ENCODE measurements around the gene NCR2. TPM values are rescaled to one million over a fixed set of nuclear protein-coding genes. Genes with fewer than 3 reads are reported as not detected.

NCR2 gene
- total and polyA plus RNA-seq, 2 of the 13 experiments (the other 11 are each of a cell fraction or from before 2014, with no cell fraction given): not detected

GRCh38 chr6:41370488-41371111, 35.2 kb downstream of the NCR2 start (continued):
- no peak for TF ChIP-seq ZNF256 (CRISPR knock-in tag; conservative IDR thresholded peaks at IDR 0.05)
- no peak for TF ChIP-seq RFX1 (IDR thresholded peaks at IDR 0.05)
- no peak for TF ChIP-seq MAFG (CRISPR knock-in tag; IDR thresholded peaks at IDR 0.05)

GRCh38 chr6:41371461-41371991, 36.1 kb downstream of the NCR2 start:
- no TSS peak for BruUV-seq (replicated peaks)
- H3K27me3 ChIP-seq (ENCODE audit: control insufficient read depth in 1 of 2, insufficient read depth in 2 of 2, low read length in 2 of 2): peaks cover 1 to 47% of the 10 kb centered on the region in 2 experiments; a peak in 4 of 5 replicates
- H3K4me2 ChIP-seq (ENCODE audit: low read depth, low read length): no peak overlapping the region
- CTCF ChIA-PET (ENCODE audit: low intra/inter-chr PET ratio, low total read pairs): interaction anchor here (1.0 kb wide), 1 partner anchor 311 kb away, joined by 3 read pairs; no protein-coding TSS in a partner anchor
- H3K9me3 ChIP-seq (ENCODE audit: low read length): no peaks in the 10 kb centered on the region
- H3K4me3 ChIP-seq (replicated peaks in 1 of 3; ENCODE audit: insufficient read depth in 1 of 3, low read depth in 2 of 3, low read length in 3 of 3): no peak overlapping the region
- intact Hi-C loops (cut with micrococcal nuclease; ENCODE audit: unreplicated experiment): no loop called here
- in situ Hi-C loops (cut with HindIII; ENCODE audit: extremely low pct_ligation_motif_present, low pct_unique_long_range_greater_than_20kb): loop anchor here (5.0 to 25.0 kb wide), 5 partner anchors 81 to 666 kb away; partner anchors contain the start of gene TOMM6
- H3K27ac ChIP-seq (ENCODE audit: extremely low read length, insufficient read depth, low read length): no peak overlapping the region
- no peaks in the 10 kb centered on the region for H4K20me1 ChIP-seq (ENCODE audit: insufficient read depth, low read length)
- peak; percentile 10; the same call in 1 of the 3 replicates for ATAC-seq
- POLR2A ChIA-PET: no interaction called here
- no peaks in the 10 kb centered on the region for H3K36me3 ChIP-seq (replicated peaks in 1 of 2; ENCODE audit: control insufficient read depth in 1 of 2, insufficient read depth in 2 of 2, low read length in 2 of 2)
- WGBS (ENCODE audit: low lambda C conversion rate): 82% methylated on average over 39 of the region's 39 CpGs
- FAIRE-seq: no peak
- no peak overlapping the region for H3K9ac ChIP-seq (ENCODE audit: insufficient read depth, low read depth, low read length)
- H3K79me2 ChIP-seq (ENCODE audit: insufficient read depth, low read length): no peaks in the 10 kb centered on the region
- no peak for DNase-seq (ENCODE audit: low spot score)
- H3K4me1 ChIP-seq (ENCODE audit: insufficient read depth, low read length): peaks cover 14% of the 10 kb centered on the region
- H2AFZ ChIP-seq (ENCODE audit: low read length): no peak overlapping the region
- TF ChIP-seq JUNB (CRISPR knock-in tag; IDR thresholded peaks at IDR 0.05; ENCODE audit: borderline replicate concordance) (no peak), KLF16 (CRISPR knock-in tag; IDR thresholded peaks at IDR 0.05) (no peak), ZNF687 (CRISPR knock-in tag; IDR thresholded peaks at IDR 0.05) (peak; percentile 10; the same call in 1 of the 2 replicates), ZFP41 (CRISPR knock-in tag; IDR thresholded peaks at IDR 0.05; ENCODE audit: borderline replicate concordance) (no peak), CHCHD3 (CRISPR knock-in tag; IDR thresholded peaks at IDR 0.05) (no peak), MAFG (CRISPR knock-in tag; IDR thresholded peaks at IDR 0.05) (no peak), SALL1 (CRISPR knock-in tag; IDR thresholded peaks at IDR 0.05) (no peak), CCAR2 (optimal IDR thresholded peaks at IDR 0.05; ENCODE audit: low read depth, low read length) (no peak), ZFP82 (CRISPR knock-in tag; IDR thresholded peaks at IDR 0.05; ENCODE audit: borderline replicate concordance) (no peak), ZNF510 (CRISPR knock-in tag; IDR thresholded peaks at IDR 0.05; ENCODE audit: low read depth) (no peak), ZKSCAN5 (CRISPR knock-in tag; IDR thresholded peaks at IDR 0.05) (no peak), ZBTB4 (CRISPR knock-in tag; IDR thresholded peaks at IDR 0.05; ENCODE audit: borderline replicate concordance) (0 out of 2 replicates have a peak, but pooled peaks have one; percentile 28), ZNF782 (CRISPR knock-in tag; IDR thresholded peaks at IDR 0.05; ENCODE audit: borderline replicate concordance) (no peak)

Measured in HepG2 (cell line).